HK-2 (cell line): ENCODE measurements around the gene PTPRN2.
"Not testable (repeated sequence)": the region's sequence is repeated elsewhere in the genome, so short reads cannot be mapped to it uniquely, and the experiment has no call there.

Experiments
- DNase-seq: peaks from one replicate; pipeline ENCODE4 v3.0.0-alpha.2; 2018; ENCODE audit not compliant: unreplicated experiment

The PTPRN2 gene

GRCh38 chr7:157731126-157731525 is 856.5 kb downstream of the PTPRN2 start:
- no peak for DNase-seq

GRCh38 chr7:157730614-157731013 is 857.0 kb downstream of the PTPRN2 start:
- no peak for DNase-seq

- DNase-seq: no peak
Measured at GRCh38 chr7:157729566-157729965, 858.1 kb downstream of the PTPRN2 start.

- DNase-seq: no peak
Measured at GRCh38 chr7:157727964-157728615, 859.5 kb downstream of the PTPRN2 start.

- DNase-seq: no peak
Measured at GRCh38 chr7:157726764-157727163, 860.9 kb downstream of the PTPRN2 start.

GRCh38 chr7:157725312-157725711 is 862.3 kb downstream of the PTPRN2 start:
- DNase-seq: not testable (repeated sequence)

- no peak for DNase-seq
Measured at GRCh38 chr7:157723205-157723604, 864.4 kb downstream of the PTPRN2 start.

GRCh38 chr7:157722137-157723060 is 865.2 kb downstream of the PTPRN2 start:
- no peak for DNase-seq

- DNase-seq: no peak
Measured at GRCh38 chr7:157721468-157722136, 866.0 kb downstream of the PTPRN2 start.

GRCh38 chr7:157719705-157720655 is 867.6 kb downstream of the PTPRN2 start:
- DNase-seq: no peak

- DNase-seq: no peak
Measured at GRCh38 chr7:157719008-157719682, 868.5 kb downstream of the PTPRN2 start.

- DNase-seq: no peak
Measured at GRCh38 chr7:157718303-157719007, 869.2 kb downstream of the PTPRN2 start.

GRCh38 chr7:157717211-157718174 is 870.1 kb downstream of the PTPRN2 start:
- DNase-seq: no peak

- DNase-seq: no peak
Measured at GRCh38 chr7:157715938-157716280, 871.7 kb downstream of the PTPRN2 start.

- no peak for DNase-seq
Measured at GRCh38 chr7:157715071-157715937, 872.3 kb downstream of the PTPRN2 start.

GRCh38 chr7:157714166-157715070 is 873.2 kb downstream of the PTPRN2 start:
- DNase-seq: no peak

- no peak for DNase-seq
Measured at GRCh38 chr7:157713591-157713990, 874.0 kb downstream of the PTPRN2 start.
